NCI-H460 (cell line): ENCODE measurements around the gene LRMDA. TPM values are rescaled to one million over a fixed set of nuclear protein-coding genes. Genes with fewer than 3 reads are reported as not detected.
"Not testable (repeated sequence)": the region's sequence is repeated elsewhere in the genome, so short reads cannot be mapped to it uniquely, and the experiment has no call there.

Source experiments
- DNase-seq: peaks from one replicate; pipeline ENCODE4 v3.0.0-alpha.2; 2016; ENCODE audit warnings: low read depth; ENCODE audit errors: extremely low read depth
- total RNA-seq: library from RNA; depleted of rRNA; stranded (reverse); fragments of >200 nt; shearing (Covaris generic); gene quantifications from 2 replicates; pipeline ENCODE4 v1.2.3, GENCODE V29; 2014

The LRMDA gene
- total RNA-seq, 1 experiment from 2014 or later, result 0.99 TPM

DNA sequence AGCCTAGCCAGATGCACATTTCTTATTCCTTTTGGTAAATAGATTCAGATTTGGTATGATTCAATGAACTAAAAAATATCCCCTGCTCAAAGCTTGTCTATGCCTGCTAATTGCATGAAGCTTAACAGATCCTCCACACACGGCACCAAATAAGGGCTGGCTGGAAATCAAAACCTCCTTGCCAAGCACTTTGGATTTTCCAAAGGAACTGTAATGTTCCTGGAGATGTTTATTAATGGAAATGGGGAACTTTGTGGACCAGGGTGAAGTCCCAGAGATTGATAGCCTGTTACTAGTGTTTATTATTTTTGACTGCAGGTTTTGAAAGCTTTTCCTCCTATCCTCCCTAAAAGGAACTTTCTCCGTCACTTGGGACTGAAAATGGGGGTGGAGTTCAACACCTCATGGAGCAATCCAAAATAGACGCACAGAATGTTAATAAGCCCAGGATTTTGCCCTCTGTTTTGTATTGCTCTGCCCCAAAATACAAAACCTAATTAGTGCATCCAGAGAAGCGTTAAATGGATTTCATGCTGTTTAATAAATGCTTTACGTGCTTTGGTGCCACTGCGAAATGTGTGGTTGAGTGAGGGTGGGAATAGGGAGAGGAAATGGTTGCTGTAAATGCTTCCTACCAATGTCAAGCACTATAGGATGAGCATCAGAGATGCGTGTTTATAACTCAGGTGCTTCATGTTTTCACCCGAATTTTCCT, 1027.7 kb downstream of the LRMDA start:
- DNase-seq, result no peak

DNA sequence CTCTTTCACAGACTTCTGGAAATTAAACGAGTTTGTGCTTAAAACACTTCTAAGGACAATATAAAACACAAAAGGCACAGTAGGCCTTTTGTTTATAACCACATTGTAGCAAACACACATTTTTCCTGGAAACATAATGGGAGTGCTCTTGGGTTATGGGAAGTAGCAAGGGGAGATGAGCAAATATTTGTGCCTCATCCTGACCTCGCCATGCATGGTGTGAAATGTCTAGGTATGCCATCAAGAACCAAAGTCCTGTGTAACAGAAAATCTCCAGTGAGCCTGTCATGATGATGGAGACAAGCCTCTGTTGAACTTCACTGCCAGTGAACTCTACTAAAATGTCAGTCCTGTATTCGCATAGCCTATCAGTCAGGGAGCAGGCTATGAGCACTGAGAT, 1029.6 kb downstream of the LRMDA start:
- no peak for DNase-seq

DNA sequence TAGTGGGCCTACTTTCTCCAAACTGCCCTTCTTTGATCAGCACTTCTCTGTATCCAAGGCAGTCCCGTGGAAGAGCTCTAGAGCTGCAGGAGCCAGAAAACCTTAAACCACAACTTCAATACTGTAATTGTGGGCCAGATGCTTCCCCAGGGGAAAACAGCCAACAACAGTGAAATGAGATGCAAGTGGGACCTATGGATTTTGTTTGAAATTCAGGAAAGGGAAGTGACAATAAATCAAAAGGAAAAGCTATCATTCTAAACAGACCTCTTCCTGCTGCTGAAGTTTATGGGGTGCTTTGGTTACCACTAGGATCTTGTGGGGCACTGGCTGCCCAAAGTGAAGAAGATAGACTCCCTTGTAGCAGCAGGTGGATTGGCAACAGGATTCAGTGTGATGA, 1031.7 kb downstream of the LRMDA start:
- DNase-seq, result no peak

DNA sequence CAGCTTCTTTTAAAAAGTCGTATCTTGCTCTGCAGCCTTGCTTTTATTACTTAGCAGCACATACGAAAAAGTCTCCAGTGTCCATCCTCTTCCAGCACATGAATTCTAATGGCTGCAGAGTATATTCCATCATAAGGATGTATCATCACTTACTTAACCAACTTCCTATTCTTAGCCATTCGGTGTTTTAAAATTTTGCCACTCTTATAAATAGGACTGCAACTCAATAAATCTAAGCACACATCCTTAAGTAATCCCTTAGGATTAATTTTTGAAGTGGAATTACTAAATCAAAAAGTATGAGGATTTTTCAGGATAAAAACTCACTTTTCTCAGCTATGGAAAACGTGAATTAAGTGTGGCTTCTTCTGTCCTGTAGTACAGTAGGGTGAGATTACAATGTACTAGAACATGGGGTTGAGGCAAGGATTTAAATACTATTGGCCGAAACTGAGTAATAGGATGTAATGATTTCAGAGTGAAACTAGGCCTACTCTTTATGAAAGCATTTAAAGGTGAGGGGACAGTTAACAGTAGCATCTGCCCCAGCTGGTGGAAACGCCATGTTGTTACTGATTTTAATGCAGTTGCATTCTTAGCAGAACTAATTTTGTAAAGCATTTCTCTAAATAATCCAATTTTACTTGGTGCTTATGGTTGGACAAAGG, 1035.5 kb downstream of the LRMDA start:
- no peak for DNase-seq

DNA sequence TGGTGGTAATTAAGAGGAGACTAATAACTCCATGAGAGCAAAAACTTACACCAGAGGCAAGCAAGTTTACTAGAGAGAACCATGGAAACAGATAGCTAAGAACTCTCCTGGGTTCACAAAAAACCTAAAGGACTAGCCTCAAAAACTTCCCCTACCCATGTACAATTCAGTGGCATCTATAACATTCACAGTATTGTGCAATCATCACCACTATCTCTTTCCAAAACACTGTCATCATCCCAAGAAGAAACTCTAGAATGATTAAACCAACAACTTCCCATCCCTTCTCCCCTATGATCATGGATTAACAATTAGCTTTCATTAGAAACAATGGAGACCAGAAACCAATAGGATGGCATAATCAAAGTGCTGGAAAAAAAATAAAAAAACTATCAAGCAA, 1038.3 kb downstream of the LRMDA start:
- DNase-seq, result no peak

DNA sequence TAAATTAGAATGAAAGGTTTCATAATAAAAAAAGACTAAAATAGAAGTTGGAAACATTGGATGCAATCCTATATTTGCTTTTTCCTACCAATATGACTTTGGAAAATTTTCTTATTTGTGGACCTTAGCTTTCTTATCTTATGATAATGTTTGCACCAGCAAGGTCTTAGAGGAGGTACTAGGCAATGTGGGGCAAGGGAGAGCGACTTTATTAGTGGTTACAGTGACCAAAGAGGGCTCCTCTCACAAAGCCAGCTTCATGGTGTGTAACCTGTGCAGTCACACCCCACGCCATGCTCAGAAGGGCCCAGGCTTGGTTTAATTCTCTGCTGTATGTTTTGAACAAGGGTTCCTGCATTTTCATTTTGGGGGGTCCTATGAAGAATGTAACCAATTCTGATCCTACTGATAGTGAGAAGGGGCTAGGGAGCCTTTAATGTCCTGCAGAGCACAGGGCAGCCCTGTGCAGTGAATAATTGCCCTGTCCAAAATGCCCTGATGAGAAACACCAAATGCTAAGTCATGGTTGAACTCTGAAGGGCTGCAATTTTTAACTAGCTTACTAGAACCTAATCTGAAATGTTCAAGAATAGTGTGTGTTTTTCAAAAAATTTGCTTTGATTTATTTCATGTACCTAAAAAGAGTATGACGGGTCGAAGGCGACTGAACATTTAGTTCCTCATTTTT, 1047.8 kb downstream of the LRMDA start:
- DNase-seq, result no peak

DNA sequence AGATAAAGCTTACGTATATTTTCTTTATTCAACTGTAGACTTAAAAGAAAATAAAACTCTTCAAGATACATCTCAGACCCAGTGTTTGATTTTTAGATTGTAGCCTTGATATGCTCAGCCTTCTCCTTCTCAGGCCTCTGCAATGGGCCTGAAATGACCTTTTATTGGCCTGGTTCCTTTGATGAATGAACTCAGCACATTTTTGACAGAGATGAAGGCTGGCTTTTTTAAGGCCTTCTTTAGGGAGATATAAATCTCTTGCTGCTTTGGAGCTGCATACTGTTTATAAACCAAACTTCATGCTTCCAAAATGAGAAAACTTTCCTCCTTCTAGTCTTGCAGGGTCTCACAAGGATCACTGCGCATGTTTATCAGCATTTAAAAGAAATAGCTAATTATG, 1049.8 kb downstream of the LRMDA start:
- no peak for DNase-seq

DNA sequence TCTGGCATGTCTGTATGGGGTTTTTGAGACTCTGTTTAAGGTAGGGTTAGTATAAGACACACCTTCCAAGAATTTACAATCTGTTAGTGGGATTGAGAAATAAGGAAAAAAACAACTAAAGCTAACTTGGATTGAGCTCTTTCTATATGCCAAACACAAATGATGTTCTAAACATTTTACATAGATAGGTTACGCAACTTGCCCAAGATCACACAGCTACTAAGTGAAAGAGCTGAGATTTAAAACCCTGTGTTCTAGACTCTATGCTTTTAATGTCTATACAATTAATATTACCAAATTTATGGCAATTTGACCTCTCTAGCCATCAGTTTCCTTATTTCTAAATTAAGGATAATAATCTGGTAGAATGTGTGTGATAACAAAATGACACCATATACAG, 1056.2 kb downstream of the LRMDA start:
- DNase-seq, result no peak

DNA sequence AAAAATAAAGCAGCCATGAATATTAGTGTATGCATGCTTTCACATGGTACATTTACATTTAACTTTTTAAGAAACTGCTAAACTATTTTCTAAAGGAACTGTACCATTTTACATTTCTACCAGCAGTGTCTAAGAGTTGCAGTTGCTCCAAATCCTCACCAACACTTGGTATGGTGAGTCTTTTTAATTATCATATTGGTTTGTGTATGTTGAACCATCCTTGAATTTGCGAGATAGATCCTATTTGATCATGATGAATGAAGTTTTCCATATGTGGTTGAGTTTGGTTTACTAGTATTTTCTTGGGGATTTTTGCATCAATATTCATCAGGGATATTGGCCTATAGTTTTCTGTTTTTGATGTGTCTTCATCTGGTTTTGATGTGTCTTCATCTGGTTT, 1057.2 kb downstream of the LRMDA start:
- DNase-seq, result no peak

DNA sequence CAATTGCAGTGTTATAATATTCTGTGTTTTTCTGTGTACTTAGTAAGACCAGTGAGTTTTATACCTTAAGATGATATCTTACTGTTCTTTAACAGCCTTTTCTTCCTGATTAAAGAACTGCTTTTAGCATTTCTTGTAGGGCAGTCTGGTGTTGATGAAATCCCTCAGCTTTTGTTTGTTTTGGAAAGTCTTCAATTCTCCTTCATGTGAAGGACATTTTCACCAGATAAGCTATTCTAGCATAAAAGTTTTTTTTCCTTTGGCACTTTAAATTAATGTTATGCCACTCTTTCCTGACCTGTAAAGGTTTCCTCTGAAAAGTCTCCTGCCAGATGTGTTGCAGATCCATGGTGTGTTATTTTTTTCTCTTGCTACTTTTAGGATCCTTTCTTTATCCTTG, 1059.8 kb downstream of the LRMDA start:
- DNase-seq, result no peak

DNA sequence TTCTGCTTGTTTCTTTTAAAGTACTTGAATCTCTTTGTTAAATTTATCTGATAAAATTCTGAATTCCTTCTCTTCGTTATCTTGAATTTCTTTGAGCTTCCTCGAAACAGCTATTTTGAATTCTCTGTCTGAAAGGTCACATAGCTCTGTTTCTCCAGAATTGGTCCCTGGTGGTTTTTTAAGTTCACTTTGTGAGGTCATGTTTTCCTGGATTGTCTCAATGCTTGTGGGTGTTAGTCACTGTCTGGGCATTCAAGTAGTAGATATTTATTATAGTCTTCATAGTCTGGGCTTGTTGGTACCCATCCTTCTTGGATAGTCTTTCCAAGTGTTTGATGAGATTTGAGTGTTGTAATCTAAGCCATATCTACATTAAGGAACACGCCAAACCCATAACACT, 1060.6 kb downstream of the LRMDA start:
- no peak for DNase-seq

DNA sequence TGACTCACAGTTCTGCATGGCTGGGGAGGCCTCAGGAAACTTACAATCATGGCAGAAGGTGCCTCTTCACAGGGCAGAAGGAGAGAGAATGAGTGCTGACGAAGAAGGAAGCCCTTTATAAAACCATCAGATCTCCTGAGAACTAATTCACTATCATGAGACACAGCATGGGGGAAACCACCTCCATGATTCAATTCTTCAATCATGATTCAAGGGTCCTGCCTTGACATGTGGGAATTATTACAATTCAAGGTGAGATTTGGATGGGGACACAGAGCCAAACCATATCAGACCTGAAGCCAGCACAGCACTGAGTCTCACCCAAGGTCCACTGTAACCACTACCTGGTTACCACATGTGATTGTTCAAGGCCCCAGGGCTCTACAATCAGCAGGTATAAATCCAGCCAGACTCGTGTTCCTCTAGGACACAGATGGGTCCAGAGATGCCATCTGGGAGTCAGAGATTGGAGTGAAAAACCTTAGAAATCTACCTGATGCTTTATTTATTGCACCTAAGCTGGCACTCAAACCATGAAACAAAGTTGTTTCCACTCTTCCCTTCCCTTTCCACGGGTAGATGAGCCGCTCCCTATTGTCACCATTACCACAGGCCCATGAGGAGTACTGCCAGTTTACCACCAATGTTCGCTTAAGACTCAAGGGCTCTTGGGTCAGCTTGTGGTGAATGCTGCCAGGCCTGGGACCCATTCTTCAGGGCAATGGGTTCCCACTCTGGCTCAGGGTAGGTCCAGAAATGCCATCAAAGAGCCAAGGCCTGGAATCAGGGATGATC, 1061.5 kb downstream of the LRMDA start:
- DNase-seq, result no peak

DNA sequence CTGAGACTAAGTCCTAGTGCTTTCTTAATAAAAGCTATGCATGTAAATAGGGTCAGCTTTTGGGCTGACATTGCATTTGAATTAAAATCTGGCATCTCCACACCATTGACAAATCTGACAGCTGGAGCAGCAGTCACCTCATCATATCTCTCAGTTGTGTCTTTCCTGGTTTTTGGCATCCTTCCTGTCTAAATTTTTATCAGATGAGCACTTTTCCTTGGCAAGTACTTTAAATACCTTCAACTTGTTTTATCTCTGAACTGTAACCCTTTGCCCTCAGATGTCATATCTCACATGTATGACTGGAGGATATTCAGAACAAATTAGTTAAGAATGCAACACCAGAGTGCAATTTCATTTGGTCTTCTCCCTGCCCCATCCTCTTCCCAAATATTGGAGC, 1066.2 kb downstream of the LRMDA start:
- no peak for DNase-seq

DNA sequence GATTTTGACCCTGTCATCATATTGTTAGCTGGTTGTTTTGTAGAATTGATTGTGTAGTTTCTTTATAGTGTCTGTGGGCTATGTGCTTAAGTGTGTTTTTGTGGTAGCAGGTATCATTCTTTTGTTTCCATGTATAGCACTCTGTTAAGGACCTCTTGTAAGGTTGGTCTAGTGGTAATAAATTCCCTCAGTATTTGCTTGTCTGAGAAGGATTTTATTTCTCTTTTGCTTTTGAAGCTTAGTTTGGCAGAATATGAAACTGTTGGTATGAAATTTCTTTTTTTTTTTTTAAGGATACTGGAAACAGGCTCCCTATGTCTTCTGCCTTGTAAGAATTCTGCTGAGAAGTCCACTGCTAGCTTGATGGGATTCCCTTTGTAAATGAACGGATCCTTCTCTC, 1073.4 kb downstream of the LRMDA start:
- DNase-seq, result no peak

DNA sequence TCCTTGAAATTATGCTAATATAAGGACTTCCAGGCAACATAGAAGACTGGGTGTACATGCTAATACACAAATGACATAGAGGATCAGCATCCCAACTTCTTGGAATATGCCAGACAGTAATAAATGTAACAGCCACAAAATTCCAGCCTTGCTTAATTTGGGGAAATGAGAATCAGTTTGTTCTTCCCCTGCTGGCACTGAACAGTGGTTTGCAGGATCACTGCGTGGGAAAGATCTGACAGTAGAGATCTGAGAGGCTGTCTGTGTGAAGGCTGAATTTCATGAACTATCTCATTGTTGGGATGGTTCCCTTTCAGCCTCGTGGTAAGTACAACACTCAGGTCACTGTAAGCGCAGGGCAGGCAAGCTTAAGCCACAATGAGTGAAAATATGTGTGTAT, 1078.0 kb downstream of the LRMDA start:
- DNase-seq, result no peak

DNA sequence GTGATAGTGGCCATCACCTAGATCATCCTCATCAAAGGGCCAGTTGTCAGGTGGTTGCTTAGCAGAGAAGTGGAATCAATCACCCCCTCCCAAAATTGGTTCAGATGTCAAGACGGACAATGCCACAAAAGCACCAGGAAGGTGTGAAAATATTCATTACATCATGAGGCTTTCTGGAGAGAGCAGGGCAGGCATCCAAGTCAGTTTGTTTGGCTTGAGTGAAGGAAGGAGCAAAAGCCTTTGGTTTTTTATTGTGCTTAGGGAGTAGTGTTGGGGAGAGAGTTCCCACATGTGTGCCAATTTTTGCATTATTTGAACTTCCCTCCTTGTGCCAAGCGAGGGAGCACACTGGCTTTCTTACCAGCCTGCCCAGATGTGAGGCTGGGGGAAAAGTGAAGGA, 1082.9 kb downstream of the LRMDA start:
- no peak for DNase-seq

DNA sequence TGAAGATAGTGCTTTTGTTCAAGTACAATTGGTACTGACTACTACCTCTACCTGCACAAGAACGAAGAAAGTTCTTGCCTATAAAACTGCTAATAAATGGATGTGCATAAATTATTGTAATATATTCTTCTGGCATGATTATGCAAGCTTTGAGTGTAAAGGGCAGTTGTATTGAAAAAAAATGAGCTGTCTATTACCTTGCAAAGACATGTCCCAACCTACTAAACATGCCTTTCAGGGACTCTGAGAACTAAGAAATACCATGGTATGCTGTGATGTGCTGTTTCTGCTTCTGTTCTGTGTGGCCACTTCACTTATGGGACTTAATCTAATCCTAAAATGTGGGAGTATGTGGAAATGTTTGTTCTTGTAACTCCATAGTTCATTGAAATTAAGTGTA, 1083.4 kb downstream of the LRMDA start:
- no peak for DNase-seq

DNA sequence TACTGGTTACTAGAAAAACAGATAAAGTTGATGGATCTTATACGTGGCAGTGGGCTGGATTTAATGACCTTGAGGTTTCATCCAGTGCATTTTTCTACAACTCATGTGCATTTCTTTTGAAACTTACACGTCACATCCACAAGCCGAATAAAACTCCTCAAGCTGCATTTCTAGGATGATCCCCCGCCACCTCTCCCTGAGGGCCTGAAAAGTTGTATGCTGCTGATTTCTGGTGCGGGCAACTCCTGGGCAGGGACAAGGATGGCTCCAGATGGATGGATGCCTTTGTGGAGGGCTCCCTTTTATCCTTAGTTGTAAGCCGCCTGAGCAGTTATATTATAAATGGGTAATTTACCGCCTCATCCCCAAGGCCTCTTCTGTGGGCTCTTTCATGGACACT, 1091.1 kb downstream of the LRMDA start:
- DNase-seq, result no peak

DNA sequence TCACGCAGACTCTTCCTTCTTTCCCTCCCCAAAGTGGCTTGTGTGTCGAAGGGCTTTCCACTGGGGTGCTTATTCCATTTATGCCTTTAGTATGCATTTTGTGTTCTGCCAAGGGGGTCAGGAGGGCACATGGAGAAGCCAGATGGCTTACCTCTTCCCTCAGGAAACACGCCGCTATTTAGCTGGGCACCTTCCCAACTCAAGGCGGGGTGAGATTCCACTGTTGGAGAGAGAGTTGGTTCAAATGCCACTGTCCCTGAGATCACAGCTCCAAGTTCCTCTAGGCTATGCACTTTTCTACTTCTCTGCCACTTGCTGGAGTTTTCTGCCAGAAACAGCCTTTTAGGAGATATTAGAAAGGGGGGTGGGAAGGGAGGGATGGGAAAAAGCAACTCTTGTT, 1091.8 kb downstream of the LRMDA start:
- DNase-seq, result no peak

DNA sequence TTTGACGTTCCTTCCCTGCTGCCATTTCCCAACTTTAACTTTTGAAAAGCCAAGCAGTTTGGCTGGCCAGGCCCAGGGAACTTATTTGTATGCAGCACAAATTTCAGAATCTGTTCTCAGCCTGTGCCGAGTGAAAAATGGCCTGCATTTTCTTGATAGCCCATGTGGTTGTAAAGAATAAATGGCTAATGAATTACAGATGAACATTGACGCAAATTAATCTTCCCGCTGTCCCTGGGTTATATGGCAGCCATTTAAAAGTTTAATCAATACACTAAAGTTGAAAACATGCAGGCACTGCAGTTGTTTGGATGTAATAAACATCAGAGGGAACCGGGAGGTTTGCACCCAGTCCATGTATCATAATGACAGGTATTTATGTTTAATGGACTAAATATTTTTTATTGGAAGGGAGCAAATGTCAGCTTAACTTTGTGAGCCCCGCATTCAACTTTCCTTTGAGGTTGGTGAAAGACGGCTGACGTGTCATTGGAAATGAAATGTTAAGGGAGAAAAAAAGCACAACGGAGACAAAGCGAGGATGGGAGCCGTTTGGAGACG, 1092.4 kb downstream of the LRMDA start:
- no peak for DNase-seq

DNA sequence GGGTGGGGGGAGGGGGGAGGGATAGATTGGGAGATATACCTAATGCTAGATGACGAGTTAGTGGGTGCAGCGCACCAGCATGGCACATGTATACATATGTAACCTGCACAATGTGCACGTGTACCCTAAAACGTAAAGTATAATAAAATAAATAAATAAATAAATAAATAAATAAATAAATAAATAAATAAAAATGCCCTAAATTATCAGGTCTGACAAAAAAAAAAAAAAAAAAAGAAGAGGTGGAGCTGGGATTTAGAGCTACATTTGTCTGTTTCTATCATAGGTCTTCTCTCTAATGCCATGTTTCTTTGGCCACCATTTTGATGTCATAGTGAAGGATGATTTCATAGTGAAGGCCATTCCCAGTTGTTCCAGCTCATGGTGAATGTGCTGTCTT, 1095.4 kb downstream of the LRMDA start:
- DNase-seq, result not testable (repeated sequence)
